ENCODE measurements around the gene HTR3E. TPM values are rescaled to one million over a fixed set of nuclear protein-coding genes. Genes with fewer than 3 reads are reported as not detected.

Gene HTR3E
- total RNA-seq, 1 experiment from 2014 or later = not detected

DNA sequence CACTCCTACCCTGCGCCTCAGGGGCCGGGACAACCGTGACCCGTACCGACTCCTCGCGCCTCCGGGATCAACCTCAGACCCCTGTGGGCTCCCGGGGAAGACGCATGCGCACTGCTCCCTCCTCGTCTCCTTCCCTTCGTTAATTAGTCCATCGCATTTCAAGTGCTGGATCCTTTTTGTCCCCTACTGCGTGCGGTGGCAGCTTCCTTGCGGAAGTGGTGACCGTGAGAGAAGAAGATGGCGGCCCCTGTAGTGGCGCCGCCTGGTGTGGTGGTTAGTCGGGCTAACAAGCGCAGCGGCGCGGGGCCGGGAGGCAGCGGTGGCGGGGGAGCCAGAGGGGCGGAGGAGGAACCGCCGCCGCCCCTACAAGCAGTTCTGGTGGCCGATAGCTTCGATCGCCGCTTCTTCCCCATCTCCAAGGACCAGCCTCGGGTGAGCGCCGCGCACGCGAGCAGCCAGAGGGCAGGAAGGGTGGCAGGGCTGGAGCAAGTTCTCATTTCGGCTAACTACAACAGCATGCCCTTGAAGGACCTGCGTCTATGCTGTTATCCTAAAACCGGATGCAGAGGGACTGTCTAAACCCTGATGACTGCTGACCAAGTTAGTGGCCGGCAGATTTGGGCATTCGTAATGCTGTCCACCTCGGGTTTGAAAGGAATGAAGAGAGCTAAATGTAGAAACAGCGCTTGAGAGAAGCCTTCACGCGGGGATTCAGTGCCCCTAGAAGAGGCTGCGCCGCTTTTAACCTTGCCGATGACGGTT lies 38.5 kb downstream of the HTR3E start, which contains the start of gene EIF2B5 (continued):
- TF ChIP-seq, protein P1, sequence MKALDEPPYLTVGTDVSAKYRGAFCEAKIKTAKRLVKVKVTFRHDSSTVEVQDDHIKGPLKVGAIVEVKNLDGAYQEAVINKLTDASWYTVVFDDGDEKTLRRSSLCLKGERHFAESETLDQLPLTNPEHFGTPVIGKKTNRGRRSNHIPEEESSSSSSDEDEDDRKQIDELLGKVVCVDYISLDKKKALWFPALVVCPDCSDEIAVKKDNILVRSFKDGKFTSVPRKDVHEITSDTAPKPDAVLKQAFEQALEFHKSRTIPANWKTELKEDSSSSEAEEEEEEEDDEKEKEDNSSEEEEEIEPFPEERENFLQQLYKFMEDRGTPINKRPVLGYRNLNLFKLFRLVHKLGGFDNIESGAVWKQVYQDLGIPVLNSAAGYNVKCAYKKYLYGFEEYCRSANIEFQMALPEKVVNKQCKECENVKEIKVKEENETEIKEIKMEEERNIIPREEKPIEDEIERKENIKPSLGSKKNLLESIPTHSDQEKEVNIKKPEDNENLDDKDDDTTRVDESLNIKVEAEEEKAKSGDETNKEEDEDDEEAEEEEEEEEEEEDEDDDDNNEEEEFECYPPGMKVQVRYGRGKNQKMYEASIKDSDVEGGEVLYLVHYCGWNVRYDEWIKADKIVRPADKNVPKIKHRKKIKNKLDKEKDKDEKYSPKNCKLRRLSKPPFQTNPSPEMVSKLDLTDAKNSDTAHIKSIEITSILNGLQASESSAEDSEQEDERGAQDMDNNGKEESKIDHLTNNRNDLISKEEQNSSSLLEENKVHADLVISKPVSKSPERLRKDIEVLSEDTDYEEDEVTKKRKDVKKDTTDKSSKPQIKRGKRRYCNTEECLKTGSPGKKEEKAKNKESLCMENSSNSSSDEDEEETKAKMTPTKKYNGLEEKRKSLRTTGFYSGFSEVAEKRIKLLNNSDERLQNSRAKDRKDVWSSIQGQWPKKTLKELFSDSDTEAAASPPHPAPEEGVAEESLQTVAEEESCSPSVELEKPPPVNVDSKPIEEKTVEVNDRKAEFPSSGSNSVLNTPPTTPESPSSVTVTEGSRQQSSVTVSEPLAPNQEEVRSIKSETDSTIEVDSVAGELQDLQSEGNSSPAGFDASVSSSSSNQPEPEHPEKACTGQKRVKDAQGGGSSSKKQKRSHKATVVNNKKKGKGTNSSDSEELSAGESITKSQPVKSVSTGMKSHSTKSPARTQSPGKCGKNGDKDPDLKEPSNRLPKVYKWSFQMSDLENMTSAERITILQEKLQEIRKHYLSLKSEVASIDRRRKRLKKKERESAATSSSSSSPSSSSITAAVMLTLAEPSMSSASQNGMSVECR (CRISPR knock-in tag; IDR thresholded peaks at IDR 0.05; ENCODE audit: borderline replicate concordance) = 0 out of 2 replicates have a peak, but pooled peaks have one; percentile 63

GRCh38 chr3:184135911-184136260 lies 39.0 kb downstream of the HTR3E start:
- POLR2A ChIA-PET = interaction anchor here (1.0 kb wide), 1 partner anchor 16 kb away, joined by 4 read pairs; no protein-coding TSS in a partner anchor
- Mint-ChIP-seq H3K27me3 (ENCODE audit: low read depth) (no peaks in the 10 kb centered on the region), H3K9me3 (no peaks in the 10 kb centered on the region), H3K4me3 (peak overlapping the region; percentile 94), H3K4me1 (peaks cover 20% of the 10 kb centered on the region), H3K27ac (peak overlapping the region; percentile 58; the same call in 1 of the 2 replicates), H3K36me3 (peaks cover 13% of the 10 kb centered on the region)
- CTCF ChIA-PET = interaction anchor here (1.1 to 2.8 kb wide), 7 partner anchors 9 to 251 kb away, joined by 3 to 11 read pairs (median 4); partner anchors contain the start of genes EEF1AKMT4 and PARL
- ATAC-seq (no peak), DNase-seq (ENCODE audit: low spot score) (no peak)
- TF ChIP-seq PREB (CRISPR knock-in tag; IDR thresholded peaks at IDR 0.05; ENCODE audit: borderline replicate concordance) (no peak), SMAD3 (CRISPR knock-in tag; IDR thresholded peaks at IDR 0.05; ENCODE audit: borderline replicate concordance) (no peak), ATF3 (CRISPR knock-in tag; conservative IDR thresholded peaks at IDR 0.05) (no peak)
- TF ChIP-seq, protein P2, sequence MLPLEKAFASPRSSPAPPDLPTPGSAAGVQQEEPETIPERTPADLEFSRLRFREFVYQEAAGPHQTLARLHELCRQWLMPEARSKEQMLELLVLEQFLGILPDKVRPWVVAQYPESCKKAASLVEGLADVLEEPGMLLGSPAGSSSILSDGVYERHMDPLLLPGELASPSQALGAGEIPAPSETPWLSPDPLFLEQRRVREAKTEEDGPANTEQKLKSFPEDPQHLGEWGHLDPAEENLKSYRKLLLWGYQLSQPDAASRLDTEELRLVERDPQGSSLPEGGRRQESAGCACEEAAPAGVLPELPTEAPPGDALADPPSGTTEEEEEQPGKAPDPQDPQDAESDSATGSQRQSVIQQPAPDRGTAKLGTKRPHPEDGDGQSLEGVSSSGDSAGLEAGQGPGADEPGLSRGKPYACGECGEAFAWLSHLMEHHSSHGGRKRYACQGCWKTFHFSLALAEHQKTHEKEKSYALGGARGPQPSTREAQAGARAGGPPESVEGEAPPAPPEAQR (CRISPR knock-in tag; IDR thresholded peaks at IDR 0.05) = no peak
- TF ChIP-seq, protein P3, sequence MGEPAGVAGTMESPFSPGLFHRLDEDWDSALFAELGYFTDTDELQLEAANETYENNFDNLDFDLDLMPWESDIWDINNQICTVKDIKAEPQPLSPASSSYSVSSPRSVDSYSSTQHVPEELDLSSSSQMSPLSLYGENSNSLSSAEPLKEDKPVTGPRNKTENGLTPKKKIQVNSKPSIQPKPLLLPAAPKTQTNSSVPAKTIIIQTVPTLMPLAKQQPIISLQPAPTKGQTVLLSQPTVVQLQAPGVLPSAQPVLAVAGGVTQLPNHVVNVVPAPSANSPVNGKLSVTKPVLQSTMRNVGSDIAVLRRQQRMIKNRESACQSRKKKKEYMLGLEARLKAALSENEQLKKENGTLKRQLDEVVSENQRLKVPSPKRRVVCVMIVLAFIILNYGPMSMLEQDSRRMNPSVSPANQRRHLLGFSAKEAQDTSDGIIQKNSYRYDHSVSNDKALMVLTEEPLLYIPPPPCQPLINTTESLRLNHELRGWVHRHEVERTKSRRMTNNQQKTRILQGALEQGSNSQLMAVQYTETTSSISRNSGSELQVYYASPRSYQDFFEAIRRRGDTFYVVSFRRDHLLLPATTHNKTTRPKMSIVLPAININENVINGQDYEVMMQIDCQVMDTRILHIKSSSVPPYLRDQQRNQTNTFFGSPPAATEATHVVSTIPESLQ (CRISPR knock-in tag; IDR thresholded peaks at IDR 0.05) = no peak
- TF ChIP-seq, protein P4, sequence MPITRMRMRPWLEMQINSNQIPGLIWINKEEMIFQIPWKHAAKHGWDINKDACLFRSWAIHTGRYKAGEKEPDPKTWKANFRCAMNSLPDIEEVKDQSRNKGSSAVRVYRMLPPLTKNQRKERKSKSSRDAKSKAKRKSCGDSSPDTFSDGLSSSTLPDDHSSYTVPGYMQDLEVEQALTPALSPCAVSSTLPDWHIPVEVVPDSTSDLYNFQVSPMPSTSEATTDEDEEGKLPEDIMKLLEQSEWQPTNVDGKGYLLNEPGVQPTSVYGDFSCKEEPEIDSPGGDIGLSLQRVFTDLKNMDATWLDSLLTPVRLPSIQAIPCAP (CRISPR knock-in tag; IDR thresholded peaks at IDR 0.05) = no peak
- TF ChIP-seq, protein P1 (CRISPR knock-in tag; IDR thresholded peaks at IDR 0.05; ENCODE audit: borderline replicate concordance) = no peak
